OCI-LY3 (cell line): Measurements from ENCODE around the gene GRAMD2A.

ENCODE experiments used
- H2AFZ ChIP-seq: fragments of 200-600, 300-600 bp; shearing (Covaris generic); 2 replicates; pipeline ENCODE4 v1.6.0; 2014; ENCODE audit warnings: antibody characterized with exemption, low read depth, low read length
- H3K27ac ChIP-seq: fragments of 200-600, 300-600 bp; sonication (generic); 2 replicates; pipeline ENCODE4 v1.5.1; 2014; ENCODE audit warnings: mild to moderate bottlenecking, low read length, moderate library complexity, mixed read lengths
- H3K27me3 ChIP-seq: fragments of 200-600, 300-600 bp; sonication (generic); 2 replicates; pipeline ENCODE4 v1.6.1; 2014; ENCODE audit warnings: low read depth, low read length, mixed read lengths
- H3K36me3 ChIP-seq: fragments of 200-600, 300-600 bp; sonication (generic); replicated peaks from 2 replicates; pipeline ENCODE3; 2014; ENCODE audit warnings: low read depth, low read length, mixed read lengths
- H3K4me1 ChIP-seq: fragments of 300-600, 200-600 bp; sonication (generic); 2 replicates; pipeline ENCODE4 v1.6.1; 2014; ENCODE audit warnings: low read length, mixed read lengths
- H3K4me2 ChIP-seq: fragments of 200-600, 300-600 bp; sonication (generic); 2 replicates; pipeline ENCODE4 v1.6.1; 2014; ENCODE audit warnings: low read length, mixed read lengths
- H3K4me3 ChIP-seq: fragments of 300-600, 200-600 bp; sonication (generic); 2 replicates; pipeline ENCODE4 v1.5.1; 2014; ENCODE audit warnings: antibody characterized with exemption, mild to moderate bottlenecking, low read length, moderate library complexity
- H3K79me2 ChIP-seq: fragments of 300-600, 200-600 bp; shearing (Covaris generic); 2 replicates; pipeline ENCODE4 v1.6.1; 2014; ENCODE audit warnings: mild to moderate bottlenecking, low read length, mixed read lengths
- H3K9ac ChIP-seq: fragments of 300-600, 200-600 bp; shearing (Covaris generic); 2 replicates; pipeline ENCODE4 v1.6.0; 2014; ENCODE audit warnings: mild to moderate bottlenecking, low read length, moderate library complexity
- H3K9me3 ChIP-seq: fragments of 200-600, 300-600 bp; shearing (Covaris generic); 2 replicates; pipeline ENCODE4 v1.6.1; 2014; ENCODE audit warnings: low read length, mixed read lengths; ENCODE audit not compliant: insufficient read depth
- H4K20me1 ChIP-seq: fragments of 200-600, 300-600 bp; sonication (generic); 2 replicates; pipeline ENCODE4 v1.6.1; 2016; ENCODE audit warnings: low read length, mixed read lengths; ENCODE audit not compliant: insufficient read depth
- EZH2phosphoT487 ChIP-seq: fragments of 200-600 bp; shearing (Covaris generic); IDR thresholded peaks from 2 replicates; pipeline ENCODE4 v1.6.1; 2018; ENCODE audit warnings: antibody characterized with exemption, mixed run types, low read depth
- TF ChIP-seq, protein P1 (sequence below): fragments of 200-600, 300-600 bp; sonication (generic); IDR thresholded peaks from 2 replicates; pipeline ENCODE4 v1.5.1; 2014; ENCODE audit warnings: antibody characterized with exemption, low read length, low read depth

GRAMD2A gene

DNA sequence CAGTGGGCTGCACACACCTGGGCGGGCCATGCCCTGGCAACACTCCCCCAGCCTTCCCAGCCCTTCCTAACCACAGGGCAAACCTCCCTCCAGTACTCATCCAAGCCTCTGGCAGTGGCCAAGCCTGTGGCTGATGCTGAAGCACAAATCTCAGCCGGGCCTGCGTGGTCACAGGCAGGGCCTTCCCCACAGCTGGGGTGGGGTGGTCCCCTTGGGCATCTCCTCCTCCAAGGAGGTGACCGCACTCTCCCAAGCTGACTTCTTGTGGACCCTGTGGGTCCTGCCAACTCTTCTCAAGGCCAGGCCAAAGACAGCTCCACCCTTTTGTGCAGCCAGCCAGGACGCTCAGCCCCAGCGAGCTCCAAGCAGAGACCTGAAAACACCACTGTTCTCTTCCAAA lies 21.4 kb downstream of the GRAMD2A start:
- Histone ChIP-seq H2AFZ (no peak overlapping the region), H3K27me3 (peaks cover 24% of the 10 kb centered on the region), H3K4me2 (no peak overlapping the region), H4K20me1 (no peaks in the 10 kb centered on the region), H3K36me3 (no peaks in the 10 kb centered on the region), H3K4me3 (no peak overlapping the region), H3K79me2 (no peaks in the 10 kb centered on the region), H3K9ac (no peak overlapping the region), H3K9me3 (no peaks in the 10 kb centered on the region), H3K4me1 (peaks cover 4% of the 10 kb centered on the region; the same call in 1 of the 2 replicates), H3K27ac (no peak overlapping the region)
- no peak for TF ChIP-seq EZH2phosphoT487
- TF ChIP-seq, protein P1, sequence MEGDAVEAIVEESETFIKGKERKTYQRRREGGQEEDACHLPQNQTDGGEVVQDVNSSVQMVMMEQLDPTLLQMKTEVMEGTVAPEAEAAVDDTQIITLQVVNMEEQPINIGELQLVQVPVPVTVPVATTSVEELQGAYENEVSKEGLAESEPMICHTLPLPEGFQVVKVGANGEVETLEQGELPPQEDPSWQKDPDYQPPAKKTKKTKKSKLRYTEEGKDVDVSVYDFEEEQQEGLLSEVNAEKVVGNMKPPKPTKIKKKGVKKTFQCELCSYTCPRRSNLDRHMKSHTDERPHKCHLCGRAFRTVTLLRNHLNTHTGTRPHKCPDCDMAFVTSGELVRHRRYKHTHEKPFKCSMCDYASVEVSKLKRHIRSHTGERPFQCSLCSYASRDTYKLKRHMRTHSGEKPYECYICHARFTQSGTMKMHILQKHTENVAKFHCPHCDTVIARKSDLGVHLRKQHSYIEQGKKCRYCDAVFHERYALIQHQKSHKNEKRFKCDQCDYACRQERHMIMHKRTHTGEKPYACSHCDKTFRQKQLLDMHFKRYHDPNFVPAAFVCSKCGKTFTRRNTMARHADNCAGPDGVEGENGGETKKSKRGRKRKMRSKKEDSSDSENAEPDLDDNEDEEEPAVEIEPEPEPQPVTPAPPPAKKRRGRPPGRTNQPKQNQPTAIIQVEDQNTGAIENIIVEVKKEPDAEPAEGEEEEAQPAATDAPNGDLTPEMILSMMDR, result no peak

- H4K20me1 ChIP-seq, result no peaks in the 10 kb centered on the region
- H3K4me1 ChIP-seq, result peaks cover 4% of the 10 kb centered on the region; the same call in 1 of the 2 replicates
- TF ChIP-seq, protein P1, result no peak
- TF ChIP-seq EZH2phosphoT487, result no peak
- H3K27me3 ChIP-seq, result peaks cover 24% of the 10 kb centered on the region
- H3K27ac ChIP-seq, result no peak overlapping the region
- H3K4me2 ChIP-seq, result no peak overlapping the region
- H2AFZ ChIP-seq, result no peak overlapping the region
- H3K9ac ChIP-seq, result no peak overlapping the region
- no peaks in the 10 kb centered on the region for H3K9me3 ChIP-seq
- H3K36me3 ChIP-seq, result no peaks in the 10 kb centered on the region
- no peaks in the 10 kb centered on the region for H3K79me2 ChIP-seq
- no peak overlapping the region for H3K4me3 ChIP-seq
Observed at GRCh38 chr15:72175186-72176044, 22.2 kb downstream of the GRAMD2A start.

- no peak overlapping the region for H3K4me2 ChIP-seq
- no peaks in the 10 kb centered on the region for H3K9me3 ChIP-seq
- H3K4me3 ChIP-seq, result no peak overlapping the region
- H3K79me2 ChIP-seq, result no peaks in the 10 kb centered on the region
- H4K20me1 ChIP-seq, result no peaks in the 10 kb centered on the region
- peaks cover 24% of the 10 kb centered on the region for H3K27me3 ChIP-seq
- no peak overlapping the region for H3K9ac ChIP-seq
- no peak for TF ChIP-seq EZH2phosphoT487
- no peaks in the 10 kb centered on the region for H3K36me3 ChIP-seq
- no peak overlapping the region for H2AFZ ChIP-seq
- H3K27ac ChIP-seq, result no peak overlapping the region
- peaks cover 4% of the 10 kb centered on the region; the same call in 1 of the 2 replicates for H3K4me1 ChIP-seq
Observed at GRCh38 chr15:72174551-72175165, 22.9 kb downstream of the GRAMD2A start.

GRCh38 chr15:72173864-72174550 lies 23.6 kb downstream of the GRAMD2A start:
- Histone ChIP-seq H4K20me1 (no peaks in the 10 kb centered on the region), H3K36me3 (no peaks in the 10 kb centered on the region), H3K9ac (no peak overlapping the region), H3K4me1 (peaks cover 4% of the 10 kb centered on the region; the same call in 1 of the 2 replicates), H2AFZ (no peak overlapping the region), H3K4me3 (no peak overlapping the region), H3K4me2 (no peak overlapping the region), H3K27me3 (peaks cover 24% of the 10 kb centered on the region), H3K79me2 (no peaks in the 10 kb centered on the region), H3K27ac (no peak overlapping the region), H3K9me3 (no peaks in the 10 kb centered on the region)
- TF ChIP-seq, protein P1, result no peak
- TF ChIP-seq EZH2phosphoT487, result no peak
